CD8-positive, alpha-beta memory T cell (primary cell): Measurements from ENCODE around the gene IPP. TPM values are rescaled to one million over a fixed set of nuclear protein-coding genes. Genes with fewer than 3 reads are reported as not detected.

Experiments used
- polyA plus RNA-seq: library from polyadenylated mRNA; unstranded; fragments of 300-500 nt; fragmentation: Illumina TruSeq; gene quantifications from one replicate; pipeline ENCODE4 v1.2.3, GENCODE V29; 2021
- total RNA-seq, 2 experiments: library from RNA; stranded (reverse); gene quantifications; one replicate each; pipeline ENCODE4 v1.2.3, GENCODE V29; 2021

The IPP gene
- total and polyA plus RNA-seq, 3 experiments from 2014 or later: 15.0 to 19.4 (median 18.3) TPM

Other genes starting within 250 kb of the IPP start
- 100 to 1,000 TPM; 784 to 849 TPM for gene PRDX1, start 228.8 kb downstream of the IPP start, total RNA-seq
- gene PRDX1, start 228.8 kb downstream of the IPP start, polyA plus RNA-seq: 261 TPM
- 100 to 1,000 TPM; 204 to 217 TPM for gene AKR1A1, start 199.8 kb downstream of the IPP start, total RNA-seq
- 98.3 TPM for gene AKR1A1, start 199.8 kb downstream of the IPP start, polyA plus RNA-seq
- 100 to 1,000 TPM; 212 to 219 TPM for gene NASP, start 166.6 kb downstream of the IPP start, total RNA-seq
- gene NASP, start 166.6 kb downstream of the IPP start, polyA plus RNA-seq: 79.9 TPM
- 1 to 10 TPM; 1.4 TPM for gene CCDC17, start 126.6 kb downstream of the IPP start, total RNA-seq
- 0.13 TPM for gene CCDC17, start 126.6 kb downstream of the IPP start, polyA plus RNA-seq
- gene GPBP1L1, start 64.1 kb downstream of the IPP start, total RNA-seq: 100 to 1,000 TPM; 102 to 107 TPM
- 90.3 TPM for gene GPBP1L1, start 64.1 kb downstream of the IPP start, polyA plus RNA-seq
- gene TMEM69, start 62.5 kb downstream of the IPP start, total RNA-seq: 10 to 100 TPM; 45.2 to 45.8 TPM
- gene TMEM69, start 62.5 kb downstream of the IPP start, polyA plus RNA-seq: 33.7 TPM
- 10 to 100 TPM; 29.5 to 29.9 TPM for gene MAST2, start 53.0 kb upstream of the IPP start, total RNA-seq
- 5.6 TPM for gene MAST2, start 53.0 kb upstream of the IPP start, polyA plus RNA-seq